ENCODE measurements around the gene MTX3.

MTX3 gene, protein sequence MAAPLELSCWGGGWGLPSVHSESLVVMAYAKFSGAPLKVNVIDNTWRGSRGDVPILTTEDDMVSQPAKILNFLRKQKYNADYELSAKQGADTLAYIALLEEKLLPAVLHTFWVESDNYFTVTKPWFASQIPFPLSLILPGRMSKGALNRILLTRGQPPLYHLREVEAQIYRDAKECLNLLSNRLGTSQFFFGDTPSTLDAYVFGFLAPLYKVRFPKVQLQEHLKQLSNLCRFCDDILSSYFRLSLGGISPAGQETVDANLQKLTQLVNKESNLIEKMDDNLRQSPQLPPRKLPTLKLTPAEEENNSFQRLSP

DNA sequence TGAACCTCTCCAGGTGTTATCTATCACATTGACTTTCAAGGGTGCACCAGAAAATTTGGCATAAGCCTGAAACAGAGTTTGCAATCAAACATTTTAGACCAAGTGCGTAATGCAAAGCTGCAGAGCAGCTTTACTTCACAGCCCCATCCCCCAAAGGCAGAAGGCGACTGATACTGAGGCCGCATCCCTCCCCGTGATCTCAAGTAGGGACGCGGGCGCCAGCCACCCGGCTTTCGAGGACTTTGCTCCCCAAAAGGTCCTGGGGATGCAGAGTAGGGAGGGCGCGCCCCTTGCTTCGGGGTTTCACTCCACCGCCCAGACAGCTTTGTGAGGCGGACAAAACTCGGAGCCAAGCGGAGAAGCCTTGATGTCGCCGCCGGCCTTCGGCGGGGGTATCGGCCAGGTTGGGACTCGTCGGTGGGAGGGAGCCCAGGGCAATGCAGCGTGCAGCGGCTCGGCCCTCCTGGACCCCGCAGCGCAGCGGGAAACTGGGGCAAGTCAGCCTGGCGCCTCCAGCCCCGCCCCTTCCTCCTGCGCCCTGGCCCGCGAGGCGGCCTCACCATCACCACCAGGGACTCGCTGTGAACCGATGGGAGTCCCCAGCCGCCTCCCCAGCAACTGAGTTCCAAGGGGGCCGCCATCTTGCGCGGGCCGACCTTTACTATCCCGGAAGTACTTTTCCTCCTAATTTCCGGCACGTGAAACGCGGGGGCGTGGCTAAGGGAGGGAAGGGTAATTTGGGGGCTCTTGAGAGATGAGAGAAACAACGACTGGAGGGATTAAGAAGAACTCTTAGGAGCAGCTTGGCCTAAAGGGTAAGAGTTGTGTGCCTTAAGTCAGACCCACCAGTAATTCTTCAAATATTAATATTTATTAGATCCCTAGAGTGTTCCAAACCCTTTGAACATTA lies at the start of gene MTX3:
TSS of gene MTX3 (minus strand) at position 665 of the 910 bp plus-strand sequence. CDS start at position 641, 24 bp downstream.
- DNase-seq: peak; percentile 14

DNA sequence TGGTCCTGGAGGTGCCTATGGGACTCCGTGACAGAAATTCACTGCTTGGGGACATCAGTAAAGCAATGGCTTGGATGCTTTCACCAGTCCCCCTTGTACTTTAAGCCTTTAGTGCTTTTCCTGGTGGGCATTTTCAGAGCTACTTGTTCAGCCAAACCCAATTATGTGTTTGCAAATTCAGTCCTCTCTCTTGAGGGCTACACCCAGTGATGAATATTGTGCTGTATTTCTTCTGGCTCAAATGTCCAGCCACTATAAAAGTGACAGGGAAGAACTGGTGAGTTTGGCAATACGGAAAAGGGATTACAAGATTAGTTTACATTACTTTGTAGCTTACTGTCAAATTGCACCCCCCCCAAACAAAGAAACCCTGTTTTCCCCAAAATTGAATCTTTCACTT lies 48.6 kb upstream of the MTX3 start:
- no peak for DNase-seq

- DNase-seq: no peak
Measured at GRCh38 chr5:80037366-80037765, 46.3 kb upstream of the MTX3 start.

DNA sequence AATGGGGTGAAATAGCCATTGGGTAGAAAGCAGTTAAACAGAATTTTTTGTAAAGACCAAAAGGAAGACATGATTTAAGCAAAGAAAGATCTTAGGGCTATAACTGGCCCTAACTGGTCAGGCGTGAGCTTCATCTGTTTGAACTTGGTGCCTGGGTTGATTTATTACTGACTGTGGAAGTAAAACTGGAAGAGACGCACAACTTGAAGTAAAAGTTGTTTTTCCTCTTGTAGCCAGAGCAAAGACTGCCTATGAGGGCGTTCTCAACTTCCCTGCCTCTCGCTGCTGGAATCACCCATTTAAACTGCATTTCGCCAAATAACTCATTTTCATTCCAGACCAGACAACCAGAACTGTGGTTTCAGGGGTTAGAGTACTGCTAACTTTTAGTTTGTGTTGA lies 45.6 kb upstream of the MTX3 start:
- no peak for DNase-seq

- no peak for DNase-seq
Measured at GRCh38 chr5:80035839-80036238, 44.8 kb upstream of the MTX3 start.

- no peak for DNase-seq
Measured at GRCh38 chr5:80034962-80035821, 44.1 kb upstream of the MTX3 start, which contains the start of gene THBS4. THBS4 (plus strand) TSS chr5:80035348; CDS start chr5:80035538, 190 bp downstream.

DNA sequence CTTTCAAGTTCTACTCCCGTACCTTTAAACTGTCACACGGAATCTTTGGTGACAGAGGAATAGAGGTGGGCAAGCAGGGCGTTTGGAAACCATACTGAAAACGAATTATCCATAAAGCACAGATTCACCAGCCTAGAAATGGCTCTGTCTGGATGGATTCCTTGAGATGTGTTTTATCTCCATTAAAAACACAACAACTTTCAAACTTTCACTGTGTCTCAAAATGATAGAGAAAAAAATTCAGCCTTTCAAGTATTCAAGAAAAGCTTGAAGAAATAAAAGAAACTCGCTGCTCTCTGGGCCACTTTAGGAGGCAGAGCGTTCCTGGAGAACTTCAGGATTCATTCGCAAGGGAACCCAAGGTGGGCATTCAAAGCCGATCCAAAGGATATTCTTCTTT lies 43.5 kb upstream of the MTX3 start:
- no peak for DNase-seq

- DNase-seq: no peak
Measured at GRCh38 chr5:80033513-80033912, 42.5 kb upstream of the MTX3 start.

DNA sequence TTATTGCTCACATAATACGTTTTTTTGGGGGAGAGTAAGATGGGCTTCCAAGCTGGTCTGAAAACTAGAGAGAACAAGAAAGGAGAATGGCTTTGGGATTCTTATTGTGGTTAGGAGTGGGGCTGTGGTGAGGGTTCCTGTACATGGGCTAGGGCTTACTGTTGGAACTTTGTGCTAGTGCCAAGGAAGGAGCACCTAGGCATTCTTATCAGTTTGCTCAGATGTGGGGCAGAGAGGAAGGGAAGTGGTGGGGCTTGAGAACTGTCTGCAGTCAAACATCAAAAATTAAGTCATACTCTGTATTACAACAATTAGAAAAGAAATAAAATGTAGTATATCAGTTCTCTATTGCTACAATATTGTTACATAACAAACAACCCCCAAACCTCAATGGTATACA lies 40.0 kb upstream of the MTX3 start:
- no peak for DNase-seq

DNA sequence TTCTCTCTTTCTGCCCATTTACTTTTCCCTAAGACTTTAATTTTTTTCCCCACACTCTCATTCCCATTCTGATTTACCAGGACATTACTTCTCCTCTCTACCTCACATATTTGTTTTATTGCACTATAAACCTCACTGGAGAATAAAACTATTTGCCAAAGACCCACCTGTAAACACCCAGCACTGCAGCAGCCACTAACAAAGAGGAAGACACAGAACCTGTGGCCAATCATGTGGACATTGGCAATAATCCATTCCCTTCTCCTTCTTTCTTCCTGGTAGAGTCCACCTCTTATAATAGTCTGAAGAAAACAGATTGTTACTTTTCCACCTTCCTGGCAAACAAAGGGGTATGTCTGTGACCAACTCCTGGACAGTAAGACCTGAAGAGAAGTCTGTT lies 35.8 kb upstream of the MTX3 start:
- no peak for DNase-seq

- no peak for DNase-seq
Measured at GRCh38 chr5:80025069-80025468, 34.0 kb upstream of the MTX3 start.

- DNase-seq: no peak
Measured at GRCh38 chr5:80010754-80011392, 19.8 kb upstream of the MTX3 start.

DNA sequence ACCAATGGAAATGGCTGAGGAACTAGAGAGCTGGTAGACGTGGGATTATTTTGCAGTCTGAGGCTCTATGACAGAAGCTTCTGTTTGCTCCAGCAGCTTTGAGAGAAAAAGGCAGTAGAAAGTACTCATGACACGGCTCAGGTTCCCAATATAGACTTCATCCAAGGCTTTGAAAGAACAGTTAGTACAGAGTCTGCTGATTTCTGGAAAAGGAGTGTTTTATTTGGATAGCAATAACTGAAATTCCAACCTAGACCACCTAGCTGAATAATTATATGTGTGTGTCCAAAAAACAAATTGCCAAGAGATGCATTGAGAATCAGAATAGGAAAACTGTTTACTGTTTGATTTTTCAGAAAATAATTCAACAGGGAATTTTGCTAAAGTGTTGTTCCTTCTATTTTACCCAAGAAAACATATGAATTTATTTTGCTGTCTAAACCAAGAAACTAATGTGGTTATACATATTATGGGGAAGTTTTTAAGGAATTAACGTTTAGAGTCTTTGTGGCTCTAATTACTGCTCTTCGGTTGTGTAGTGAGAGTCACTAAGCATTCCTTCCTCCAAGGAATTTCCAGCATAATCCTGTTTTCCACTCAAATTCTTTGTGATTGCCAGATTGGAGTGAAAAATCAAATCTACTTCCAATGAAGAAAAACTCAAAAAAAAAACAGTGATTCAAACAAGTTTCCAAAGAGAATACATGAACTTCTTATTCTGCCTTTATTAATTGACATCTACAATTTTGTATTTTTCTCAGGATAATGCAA lies 18.1 kb upstream of the MTX3 start:
- DNase-seq: no peak

DNA sequence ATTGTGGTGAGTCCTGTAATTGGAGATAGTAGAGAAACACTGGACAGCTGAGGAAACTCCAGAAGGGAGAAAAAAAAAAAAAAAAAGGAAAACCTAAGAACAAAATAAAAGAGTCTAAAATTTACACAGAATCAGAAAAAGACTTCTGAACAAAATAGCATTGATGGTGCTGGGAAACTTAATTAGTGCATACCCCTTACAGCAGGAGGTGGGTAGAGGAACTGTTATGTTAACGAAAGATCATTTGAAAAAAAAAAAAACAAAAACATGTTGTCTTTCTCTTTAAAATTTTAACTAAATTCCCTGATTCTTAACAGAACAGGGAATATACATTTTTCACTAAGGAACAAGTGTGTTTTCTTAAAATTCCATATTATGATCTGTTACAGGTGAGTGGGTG lies 11.6 kb upstream of the MTX3 start:
- no peak for DNase-seq

GRCh38 chr5:79999722-80000121 lies 8.7 kb upstream of the MTX3 start:
- no peak for DNase-seq

- no peak for DNase-seq
Measured at GRCh38 chr5:79992891-79993657, 2.0 kb upstream of the MTX3 start.

GRCh38 chr5:79990205-79990597 lies 861 bp downstream of the MTX3 start:
- no peak for DNase-seq

GRCh38 chr5:79986260-79986659 lies 4.8 kb downstream of the MTX3 start:
- no peak for DNase-seq

DNA sequence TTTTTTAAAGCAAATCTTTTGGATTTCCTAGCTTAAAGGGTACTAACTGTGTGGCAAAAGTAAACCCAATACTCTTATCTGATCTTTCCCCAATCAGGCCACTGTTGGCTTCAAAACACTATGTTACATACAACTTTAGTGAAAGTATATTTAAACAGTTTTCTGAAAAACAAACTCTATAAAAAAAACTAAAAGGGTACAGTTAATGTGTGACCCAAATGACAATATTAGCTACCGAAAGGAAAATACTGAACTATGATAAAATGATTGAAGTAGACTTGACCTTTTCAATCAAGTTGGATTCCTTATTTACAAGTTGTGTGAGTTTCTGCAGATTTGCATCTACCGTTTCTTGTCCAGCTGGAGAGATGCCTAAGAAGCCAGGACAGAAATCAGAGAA lies 5.8 kb downstream of the MTX3 start:
- no peak for DNase-seq

DNA sequence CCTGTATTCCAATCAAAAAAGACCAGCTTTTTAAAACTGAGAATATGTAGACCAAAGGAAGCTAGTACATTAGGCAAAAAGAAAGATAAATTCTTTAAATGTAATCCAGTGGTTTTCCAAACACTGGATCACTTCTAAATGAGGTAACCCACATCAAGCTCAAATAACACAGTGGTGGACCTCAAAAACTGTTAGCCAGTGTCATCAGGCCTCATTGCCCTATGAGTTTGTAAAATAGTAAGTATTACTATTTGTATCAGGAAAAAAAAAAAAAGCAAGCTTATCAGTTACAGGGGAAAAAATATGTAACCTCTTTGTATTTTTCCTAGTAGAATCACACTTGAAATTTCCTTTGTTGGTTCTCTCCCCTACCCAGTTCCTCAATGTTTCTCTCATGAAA lies 6.7 kb downstream of the MTX3 start:
- DNase-seq: no peak

GRCh38 chr5:79983618-79984017 lies 7.4 kb downstream of the MTX3 start:
- DNase-seq: no peak
